Ureter (tissue), 1 donor: Measurements from ENCODE around the gene CAD. TPM values are rescaled to one million over a fixed set of nuclear protein-coding genes. Genes with fewer than 3 reads are reported as not detected.

Experiments
- DNase-seq: peaks from one replicate; pipeline ENCODE4 v3.0.0-alpha.2; 2020; ENCODE audit warnings: low spot score
- total RNA-seq: library from RNA; stranded (reverse); gene quantifications from one replicate; pipeline ENCODE4 v1.2.4, GENCODE V29; 2023
- donor health status: DM: yes; HTN: yes; CAD: no.

Gene CAD
- total RNA-seq, 1 donor from 2014 or later: 63.6 TPM

DNA sequence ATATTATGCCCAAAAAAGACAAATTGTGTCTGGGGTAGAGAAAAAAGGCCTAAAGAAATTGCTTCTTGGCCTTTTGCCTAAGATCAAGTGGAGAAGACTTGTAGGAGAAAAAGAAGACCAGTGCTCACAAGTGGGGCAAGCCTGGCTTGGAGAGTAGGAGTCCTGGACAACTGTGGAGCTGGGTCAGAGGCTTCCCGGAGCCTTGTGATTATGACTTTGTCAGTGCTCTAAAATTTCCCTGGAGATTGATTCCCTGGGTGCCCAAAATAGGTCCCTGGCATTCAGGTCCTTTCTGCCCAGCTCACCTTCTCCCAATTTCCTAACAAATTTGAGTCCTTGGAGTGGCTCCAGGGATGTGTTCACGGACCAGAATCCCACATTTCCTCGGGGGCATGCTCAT lies 64.3 kb downstream of the CAD start:
- DNase-seq: no peak

DNA sequence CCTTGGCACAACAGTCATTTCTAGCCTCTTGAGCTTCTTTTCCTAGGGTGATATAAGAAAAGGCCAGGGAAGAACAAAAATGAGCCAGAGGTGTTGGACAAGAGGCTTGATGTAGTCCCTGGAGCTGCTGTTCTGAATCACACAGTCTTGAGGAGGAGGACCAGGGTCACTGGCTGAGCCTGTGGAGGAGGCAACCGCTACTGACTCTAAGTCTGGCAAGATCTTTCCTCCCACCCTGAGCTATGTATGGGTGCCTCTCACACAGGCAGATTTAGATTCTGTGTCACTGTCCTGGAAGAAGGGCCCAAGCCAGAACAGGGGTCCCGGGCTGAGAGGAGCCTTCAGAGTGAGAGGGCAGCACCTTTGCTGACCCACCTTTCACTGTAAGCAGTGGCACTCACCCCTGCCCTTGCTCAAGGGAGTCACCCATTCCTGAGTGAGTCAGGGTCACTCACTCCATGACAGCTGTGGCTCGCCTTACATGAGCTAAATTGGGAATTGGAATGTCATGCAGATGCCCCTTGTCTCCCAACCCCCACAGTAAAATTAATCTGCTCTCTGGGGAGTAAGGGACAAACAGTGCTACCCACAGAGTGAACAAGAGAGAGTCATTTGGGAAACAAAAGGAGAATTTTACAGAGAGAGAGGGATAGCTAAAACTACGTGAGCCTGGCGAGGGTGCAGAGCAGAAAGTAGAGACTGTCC lies 64.8 kb downstream of the CAD start, which contains the start of gene TRIM54:
TRIM54 (plus strand) TSS at position 575 of the 705 bp plus-strand sequence. CDS start 303 bp downstream, outside the sequence.
- no peak for DNase-seq

DNA sequence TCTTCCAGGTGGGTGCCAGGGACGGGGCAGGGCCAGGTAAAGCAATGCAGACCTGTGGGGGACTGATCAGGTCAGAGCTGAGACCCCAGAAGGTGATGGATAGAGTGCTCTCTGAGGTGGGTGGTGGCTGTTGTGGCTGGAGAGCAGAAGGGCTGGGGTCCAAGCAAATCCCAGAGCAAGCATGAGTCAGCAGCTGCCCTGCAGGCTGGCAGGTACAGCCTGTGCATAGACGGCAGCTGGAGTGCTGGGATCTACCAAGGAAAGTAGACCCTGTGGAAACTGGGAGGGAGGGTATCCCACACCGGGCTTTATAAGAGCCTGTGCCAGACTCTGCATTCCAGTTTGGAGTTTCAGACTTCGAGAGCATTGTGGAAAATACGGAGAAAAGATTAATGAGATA lies 65.7 kb downstream of the CAD start:
- DNase-seq: no peak

DNA sequence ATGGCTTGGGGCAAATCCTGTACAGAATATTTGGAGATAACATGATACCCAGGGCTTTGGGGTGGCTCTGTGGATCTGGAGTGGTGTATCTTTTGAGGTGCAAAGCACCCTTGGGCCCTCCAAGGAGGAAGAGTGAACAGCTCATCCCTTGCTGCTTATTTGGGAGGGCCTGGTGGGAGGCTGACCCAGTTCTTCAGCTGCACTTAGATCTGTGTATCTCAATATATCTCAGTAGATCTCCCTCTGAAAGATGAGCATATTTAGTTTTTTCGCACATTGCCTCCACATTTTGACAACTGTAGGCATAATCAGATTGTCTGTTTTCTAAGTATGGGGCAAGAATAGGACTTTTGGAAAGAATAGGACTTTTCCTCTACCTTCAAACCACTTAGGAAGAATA lies 67.8 kb downstream of the CAD start:
- DNase-seq: no peak

DNA sequence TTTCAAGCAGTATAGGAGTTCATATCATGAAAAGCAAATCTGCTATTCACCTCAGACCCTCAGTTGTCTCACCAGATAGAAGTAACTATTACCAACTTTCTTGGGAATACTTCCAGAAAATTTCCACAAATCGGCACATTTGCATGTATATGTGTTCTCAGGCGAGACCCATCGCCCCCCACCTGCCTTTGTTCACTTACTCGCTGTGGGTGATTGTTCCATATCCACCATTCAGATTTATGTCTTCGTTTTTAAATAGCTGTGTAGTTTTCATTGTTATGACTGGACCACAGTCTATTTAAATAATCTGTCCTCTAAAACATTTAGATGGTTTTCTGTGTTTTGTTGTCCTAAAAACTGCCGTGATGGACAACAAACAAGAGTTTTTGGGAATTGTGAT lies 68.3 kb downstream of the CAD start:
- no peak for DNase-seq

DNA sequence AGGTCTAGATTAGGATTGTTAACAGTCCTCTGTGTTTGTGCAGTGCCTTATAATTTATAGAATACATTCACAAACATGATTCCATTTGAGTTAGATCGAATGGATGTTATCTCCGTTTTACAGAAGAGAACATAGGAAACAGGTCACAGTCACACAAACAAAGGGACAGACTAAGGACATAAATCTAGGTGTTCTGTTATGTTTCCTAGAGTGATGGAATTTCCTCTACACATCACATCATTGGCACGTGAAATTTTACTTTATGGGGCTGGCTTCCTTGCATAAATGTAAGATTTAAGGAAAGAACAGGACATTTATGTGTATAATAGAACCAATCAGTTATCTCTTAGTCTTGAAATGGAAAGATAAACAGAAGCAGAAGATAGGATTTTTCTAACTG lies 71.4 kb downstream of the CAD start:
- no peak for DNase-seq

DNA sequence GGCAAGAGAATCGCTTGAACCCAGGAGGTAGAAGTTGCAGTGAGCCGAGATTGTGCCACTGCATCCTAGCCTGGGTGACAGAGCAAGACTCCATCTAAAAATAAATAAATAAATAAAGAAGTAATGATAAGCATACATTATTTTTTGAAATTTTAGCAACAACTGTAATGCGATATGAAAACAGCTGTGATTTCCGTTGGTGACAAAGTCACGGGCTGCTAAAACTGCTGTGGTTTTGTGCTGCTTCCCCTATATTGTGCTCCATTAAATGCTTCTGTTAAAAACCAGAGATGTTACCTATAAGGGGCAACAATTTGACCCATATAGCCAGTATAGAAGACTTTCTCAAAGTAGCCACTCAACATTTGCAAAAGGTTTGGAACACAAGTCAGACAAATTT lies 73.4 kb downstream of the CAD start:
- no peak for DNase-seq

DNA sequence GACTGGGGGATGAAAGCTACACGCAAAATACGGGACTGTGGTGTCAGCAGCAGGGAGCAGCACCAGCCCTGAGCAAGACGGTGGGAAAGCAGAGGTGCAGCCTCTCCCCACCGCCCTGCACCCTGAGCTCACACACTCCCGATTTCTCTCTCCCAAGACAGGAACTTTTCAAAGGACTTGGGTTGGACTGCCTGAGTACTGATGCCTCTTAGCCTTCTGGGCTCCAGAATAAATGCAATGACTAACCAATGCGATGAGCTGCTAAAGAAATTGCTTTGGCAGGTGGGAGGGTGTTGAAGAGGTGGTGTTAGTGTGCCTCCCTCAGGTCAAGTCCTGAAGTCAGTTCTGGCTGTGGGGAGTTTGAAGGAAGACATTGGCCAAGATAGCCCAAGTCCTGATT lies 74.7 kb downstream of the CAD start:
- DNase-seq: no peak

Other genes starting within 250 kb of the CAD start
- gene MAPRE3, start 246.7 kb upstream of the CAD start, total RNA-seq: 29.4 TPM
- 89.6 TPM for gene TMEM214, start 184.4 kb upstream of the CAD start, total RNA-seq
- gene AGBL5, start 165.7 kb upstream of the CAD start, total RNA-seq: 22.0 TPM
- gene OST4, start 145.7 kb upstream of the CAD start, total RNA-seq: 398 TPM
- gene EMILIN1, start 138.8 kb upstream of the CAD start, total RNA-seq: 65.8 TPM
- gene KHK, start 130.6 kb upstream of the CAD start, total RNA-seq: 2.6 TPM
- 1.9 TPM for gene CGREF1, start 98.2 kb upstream of the CAD start, total RNA-seq
- 0.78 TPM for gene ABHD1, start 93.6 kb upstream of the CAD start, total RNA-seq
- gene PREB, start 82.7 kb upstream of the CAD start, total RNA-seq: 45.6 TPM
- gene PRR30, start 78.0 kb upstream of the CAD start, total RNA-seq: not detected
- gene TCF23, start 68.4 kb upstream of the CAD start, total RNA-seq: 0.42 TPM
- 131 TPM for gene ATRAID, start 5.3 kb upstream of the CAD start, total RNA-seq
- 42.1 TPM for gene SLC5A6, start 5.1 kb upstream of the CAD start, total RNA-seq
- gene SLC30A3, start 45.7 kb downstream of the CAD start, total RNA-seq: not detected
- gene DNAJC5G, start 58.1 kb downstream of the CAD start, total RNA-seq: not detected
- 0.18 TPM for gene TRIM54, start 65.1 kb downstream of the CAD start, total RNA-seq
- gene UCN, start 91.1 kb downstream of the CAD start, total RNA-seq: 0.68 TPM
- gene MPV17, start 105.7 kb downstream of the CAD start, total RNA-seq: 77.1 TPM
- 109 TPM for gene GTF3C2, start 139.4 kb downstream of the CAD start, total RNA-seq
- 37.8 TPM for gene EIF2B4, start 153.0 kb downstream of the CAD start, total RNA-seq
- gene SNX17, start 153.2 kb downstream of the CAD start, total RNA-seq: 102 TPM
- gene ZNF513, start 163.4 kb downstream of the CAD start, total RNA-seq: 39.3 TPM
- gene PPM1G, start 192.2 kb downstream of the CAD start, total RNA-seq: 61.7 TPM
- gene NRBP1, start 211.3 kb downstream of the CAD start, total RNA-seq: 71.7 TPM
- gene KRTCAP3, start 225.0 kb downstream of the CAD start, total RNA-seq: 52.9 TPM